Activated effector memory CD4-positive, alpha-beta T cell treated with anti-CD3 and anti-CD28 coated beads, Interleukin-2, amount 50 U/mL, for 16 hours (primary cell): ENCODE data around the gene SRP72.
"Not testable (repeated sequence)": the region's sequence is repeated elsewhere in the genome, so short reads cannot be mapped to it uniquely, and the experiment has no call there.

ENCODE experiments used
- DNase-seq: peaks from one replicate; pipeline ENCODE4 v3.0.0-alpha.2; 2020

SRP72 gene

GRCh38 chr4:56465599-56466295 lies 1.7 kb upstream of the SRP72 start:
- DNase-seq: no peak

GRCh38 chr4:56466296-56466761 lies 1.1 kb upstream of the SRP72 start:
- not testable (repeated sequence) for DNase-seq

- no peak for DNase-seq
Observed at GRCh38 chr4:56466910-56467283, 520 bp upstream of the SRP72 start.

- peak; percentile 71 for DNase-seq
Observed at GRCh38 chr4:56468097-56468422, 643 bp downstream of the SRP72 start.

GRCh38 chr4:56469489-56470210 lies 2.2 kb downstream of the SRP72 start:
- no peak for DNase-seq

GRCh38 chr4:56475917-56476316 lies 8.5 kb downstream of the SRP72 start:
- DNase-seq: no peak

GRCh38 chr4:56477192-56477702 lies 9.8 kb downstream of the SRP72 start:
- DNase-seq: no peak

- no peak for DNase-seq
Observed at GRCh38 chr4:56480691-56481090, 13.3 kb downstream of the SRP72 start.

GRCh38 chr4:56496241-56496640 lies 28.8 kb downstream of the SRP72 start:
- DNase-seq: no peak

GRCh38 chr4:56505269-56506130 lies 38.1 kb downstream of the SRP72 start, which contains the start of gene ARL9:
Gene ARL9, plus strand, starts transcription at chr4:56505791. Its CDS starts 72 bp downstream, at chr4:56505863.
- DNase-seq: peak; percentile 82

GRCh38 chr4:56511098-56511497 lies 43.7 kb downstream of the SRP72 start:
- DNase-seq: no peak

- DNase-seq: no peak
Observed at GRCh38 chr4:56512166-56512565, 44.7 kb downstream of the SRP72 start.

GRCh38 chr4:56513517-56513916 lies 46.1 kb downstream of the SRP72 start:
- no peak for DNase-seq

GRCh38 chr4:56530269-56531148 lies 63.1 kb downstream of the SRP72 start:
- peak; percentile 92 for DNase-seq

GRCh38 chr4:56531149-56531770 lies 63.8 kb downstream of the SRP72 start:
- DNase-seq: no peak

- no peak for DNase-seq
Observed at GRCh38 chr4:56531823-56532222, 64.4 kb downstream of the SRP72 start.

GRCh38 chr4:56532239-56532638 lies 64.8 kb downstream of the SRP72 start:
- no peak for DNase-seq

- no peak for DNase-seq
Observed at GRCh38 chr4:56535915-56536314, 68.5 kb downstream of the SRP72 start.

- no peak for DNase-seq
Observed at GRCh38 chr4:56537147-56537546, 69.7 kb downstream of the SRP72 start.

- DNase-seq: no peak
Observed at GRCh38 chr4:56540826-56541225, 73.4 kb downstream of the SRP72 start.

- peak; percentile 94 for DNase-seq
Observed at GRCh38 chr4:56544573-56545131, 77.2 kb downstream of the SRP72 start.
